Measurements from ENCODE around the gene POU5F2. TPM values are rescaled to one million over a fixed set of nuclear protein-coding genes. Genes with fewer than 3 reads are reported as not detected.

The POU5F2 gene
- total RNA-seq, 3 donors from 2014 or later = 1.2 to 2.3 (median 1.6) TPM

- Histone ChIP-seq H3K36me3 (ENCODE audit: low read depth) (no peaks in the 10 kb centered on the region), H3K4me3 (no peak overlapping the region), H3K9me3 (no peaks in the 10 kb centered on the region), H3K4me1 (ENCODE audit: low read depth) (no peaks in the 10 kb centered on the region)
- intact Hi-C loops (cut with DNase I, micrococcal nuclease) = no loop called here
- DNase-seq (no peak), ATAC-seq (no peak)
- no peak for TF ChIP-seq CTCF (IDR thresholded peaks at IDR 0.05)
These were observed 5.1 kb upstream of the POU5F2 start for GRCh38 chr5:93746406-93747056.

- intact Hi-C loops (cut with DNase I, micrococcal nuclease) = no loop called here
These were observed 5.1 kb downstream of the POU5F2 start for GRCh38 chr5:93736284-93736683.

GRCh38 chr5:93735378-93735777, 6.0 kb downstream of the POU5F2 start:
- H3K9me3 ChIP-seq = no peaks in the 10 kb centered on the region
- H3K4me1 ChIP-seq (ENCODE audit: low read depth) = no peaks in the 10 kb centered on the region
- ATAC-seq = no peak
- no peaks in the 10 kb centered on the region for H3K36me3 ChIP-seq (ENCODE audit: low read depth)
- no peak for TF ChIP-seq CTCF (IDR thresholded peaks at IDR 0.05)
- DNase-seq = no peak
- H3K4me3 ChIP-seq = no peak overlapping the region
- intact Hi-C loops (cut with DNase I, micrococcal nuclease) = no loop called here

More at GRCh38 chr5:93736284-93736683, 5.1 kb downstream of the POU5F2 start:
- DNase-seq (no peak), ATAC-seq (no peak)
- Histone ChIP-seq H3K9me3 (no peaks in the 10 kb centered on the region), H3K4me3 (no peak overlapping the region), H3K4me1 (ENCODE audit: low read depth) (no peaks in the 10 kb centered on the region), H3K36me3 (ENCODE audit: low read depth) (no peaks in the 10 kb centered on the region)
- no peak for TF ChIP-seq CTCF (IDR thresholded peaks at IDR 0.05)

GRCh38 chr5:93731987-93732386, 9.4 kb downstream of the POU5F2 start:
- DNase-seq (no peak), ATAC-seq (no peak)
- H3K4me1 ChIP-seq (ENCODE audit: low read depth) = no peaks in the 10 kb centered on the region
- H3K9me3 ChIP-seq = no peaks in the 10 kb centered on the region
- no peak overlapping the region for H3K4me3 ChIP-seq
- intact Hi-C loops (cut with DNase I, micrococcal nuclease) = no loop called here
- no peaks in the 10 kb centered on the region for H3K36me3 ChIP-seq (ENCODE audit: low read depth)
- no peak for TF ChIP-seq CTCF (IDR thresholded peaks at IDR 0.05)

- Histone ChIP-seq H3K36me3 (ENCODE audit: low read depth) (no peaks in the 10 kb centered on the region), H3K4me1 (ENCODE audit: low read depth) (no peaks in the 10 kb centered on the region), H3K9me3 (no peaks in the 10 kb centered on the region), H3K4me3 (no peak overlapping the region)
- TF ChIP-seq CTCF (IDR thresholded peaks at IDR 0.05) = no peak
- ATAC-seq = no peak
- DNase-seq = no peak
- intact Hi-C loops (cut with DNase I, micrococcal nuclease) = no loop called here
These were observed 14.8 kb downstream of the POU5F2 start for GRCh38 chr5:93726595-93726994.

- TF ChIP-seq CTCF (IDR thresholded peaks at IDR 0.05) = no peak
These were observed 16.6 kb downstream of the POU5F2 start for GRCh38 chr5:93724791-93725190.

More at GRCh38 chr5:93724791-93725190, 16.6 kb downstream of the POU5F2 start:
- no peaks in the 10 kb centered on the region for H3K9me3 ChIP-seq
- no peaks in the 10 kb centered on the region for H3K4me1 ChIP-seq (ENCODE audit: low read depth)
- no peak for ATAC-seq
- intact Hi-C loops (cut with DNase I, micrococcal nuclease) = no loop called here
- no peaks in the 10 kb centered on the region for H3K36me3 ChIP-seq (ENCODE audit: low read depth)
- H3K4me3 ChIP-seq = no peak overlapping the region
- no peak for DNase-seq

All from mucosa of descending colon (tissue), 3 donors.